Adrenal gland (tissue), 5 donors: ENCODE data around the gene IMMP2L.

Experiments used
- POLR2A ChIP-seq, 2 donors: fragments of 450-650 bp; IDR thresholded peaks; one replicate each; pipeline ENCODE4 v1.6.1; 2017; ENCODE audit warnings: antibody characterized with exemption in 2 of 2, mild to moderate bottlenecking in 2 of 2, moderate library complexity in 1 of 2
- TF ChIP-seq, protein P1 (sequence below), 6 experiments: fragments of 450-650 bp in 4 of 6; fragments of 200-600 bp in 2 of 6; sonication (generic) in 1 of 6; IDR thresholded peaks; 1 replicate in 5 of 6; 2 replicates in 1 of 6; pipeline versions ENCODE4 v1.5.1 to v1.8.0; 2016 to 2021; ENCODE audit warnings: antibody characterized with exemption in 6 of 6, mild to moderate bottlenecking in 2 of 6, moderate library complexity in 1 of 6
- donor health status: DM: no; HTN: no; CAD: no.

DNA sequence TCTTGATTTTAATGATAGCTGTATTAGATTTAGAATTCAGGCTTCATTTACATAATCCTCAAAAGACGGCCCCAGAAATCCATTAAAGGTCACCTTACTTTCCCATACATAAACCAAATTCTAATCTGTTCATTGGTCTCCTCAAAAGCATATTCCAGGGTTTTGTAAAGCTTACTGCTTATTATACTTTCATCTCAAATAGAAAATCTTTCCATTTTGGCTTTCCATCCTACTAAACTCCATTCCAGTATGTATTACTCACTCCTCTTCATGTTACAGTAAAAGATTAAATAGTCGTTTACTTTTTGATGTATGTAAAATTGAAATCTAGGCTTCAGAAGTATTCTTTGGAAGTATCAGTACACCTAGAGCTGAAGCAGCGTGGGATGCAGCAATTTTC is 614.9 kb downstream of the IMMP2L start:
- TF ChIP-seq, protein P1, sequence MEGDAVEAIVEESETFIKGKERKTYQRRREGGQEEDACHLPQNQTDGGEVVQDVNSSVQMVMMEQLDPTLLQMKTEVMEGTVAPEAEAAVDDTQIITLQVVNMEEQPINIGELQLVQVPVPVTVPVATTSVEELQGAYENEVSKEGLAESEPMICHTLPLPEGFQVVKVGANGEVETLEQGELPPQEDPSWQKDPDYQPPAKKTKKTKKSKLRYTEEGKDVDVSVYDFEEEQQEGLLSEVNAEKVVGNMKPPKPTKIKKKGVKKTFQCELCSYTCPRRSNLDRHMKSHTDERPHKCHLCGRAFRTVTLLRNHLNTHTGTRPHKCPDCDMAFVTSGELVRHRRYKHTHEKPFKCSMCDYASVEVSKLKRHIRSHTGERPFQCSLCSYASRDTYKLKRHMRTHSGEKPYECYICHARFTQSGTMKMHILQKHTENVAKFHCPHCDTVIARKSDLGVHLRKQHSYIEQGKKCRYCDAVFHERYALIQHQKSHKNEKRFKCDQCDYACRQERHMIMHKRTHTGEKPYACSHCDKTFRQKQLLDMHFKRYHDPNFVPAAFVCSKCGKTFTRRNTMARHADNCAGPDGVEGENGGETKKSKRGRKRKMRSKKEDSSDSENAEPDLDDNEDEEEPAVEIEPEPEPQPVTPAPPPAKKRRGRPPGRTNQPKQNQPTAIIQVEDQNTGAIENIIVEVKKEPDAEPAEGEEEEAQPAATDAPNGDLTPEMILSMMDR (IDR thresholded peaks at IDR 0.05): no peak
- TF ChIP-seq POLR2A (IDR thresholded peaks at IDR 0.05): no peak
